ENCODE measurements around the gene UVRAG. TPM values are rescaled to one million over a fixed set of nuclear protein-coding genes. Genes with fewer than 3 reads are reported as not detected.
A peak's percentile ranks its signal among the peaks of the same experiment; 100 is the strongest.

The UVRAG gene
- total and polyA plus RNA-seq, 2 of the 13 experiments (the other 11 are each of a cell fraction or from before 2014, with no cell fraction given): 9.7 to 17.3 TPM

DNA sequence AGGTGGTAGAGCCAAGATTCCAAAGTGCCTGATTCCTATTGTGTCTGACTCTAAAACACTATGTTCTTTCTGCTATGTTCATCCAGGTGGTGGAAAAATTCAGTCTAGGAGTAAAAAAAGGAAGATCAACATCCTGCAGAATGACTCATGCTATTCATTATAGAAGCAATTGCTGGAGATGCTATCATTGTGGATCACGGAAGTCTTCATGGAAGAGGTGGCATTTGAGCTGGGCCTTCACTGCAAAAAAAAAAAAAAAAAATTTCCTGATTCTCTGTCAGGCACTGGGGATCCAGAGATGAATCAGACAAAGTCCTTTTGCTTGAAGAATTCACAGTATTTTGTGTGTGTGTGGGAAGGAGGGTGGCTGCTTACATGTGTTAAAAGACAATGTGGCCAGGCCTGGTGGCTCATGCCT, 1.4 kb upstream of the UVRAG start:
- peak; percentile 72 for DNase-seq (ENCODE audit: low spot score)
- in situ Hi-C loops (cut with HindIII; ENCODE audit: extremely low pct_ligation_motif_present, low pct_unique_long_range_greater_than_20kb): loop anchor here (5.0 kb wide), 1 partner anchor 54 kb away; no protein-coding TSS in a partner anchor
- no peak for FAIRE-seq
- TF ChIP-seq SMAD9 (CRISPR knock-in tag; IDR thresholded peaks at IDR 0.05) (no peak), GABPB1 (CRISPR knock-in tag; IDR thresholded peaks at IDR 0.05) (no peak), ZNF282 (IDR thresholded peaks at IDR 0.05; ENCODE audit: partially characterized antibody) (no peak), ZNF549 (CRISPR knock-in tag; IDR thresholded peaks at IDR 0.05) (no peak), SAP130 (CRISPR knock-in tag; IDR thresholded peaks at IDR 0.05; ENCODE audit: low read depth) (peak; percentile 59), NR1H2 (CRISPR knock-in tag; IDR thresholded peaks at IDR 0.05; ENCODE audit: borderline replicate concordance, low read depth) (no peak), ZNF33A (CRISPR knock-in tag; IDR thresholded peaks at IDR 0.05; ENCODE audit: borderline replicate concordance) (no peak), SOX5 (CRISPR knock-in tag; IDR thresholded peaks at IDR 0.05; ENCODE audit: borderline replicate concordance) (peak; percentile 42; the same call in 1 of the 2 replicates), ZFP36 (IDR thresholded peaks at IDR 0.05; ENCODE audit: borderline replicate concordance, low read depth, low read length, partially characterized antibody) (peak; percentile 98), FOXA3 (CRISPR knock-in tag; IDR thresholded peaks at IDR 0.05) (peak; percentile 14; the same call in 1 of the 2 replicates), FOSL2 (CRISPR knock-in tag; IDR thresholded peaks at IDR 0.05) (peak; percentile 67), LCORL (IDR thresholded peaks at IDR 0.05) (no peak), LCORL (CRISPR knock-in tag; IDR thresholded peaks at IDR 0.05) (no peak), SRSF9 (IDR thresholded peaks at IDR 0.05; ENCODE audit: borderline replicate concordance, insufficient read depth, low read depth, low read length, poor library complexity, severe bottlenecking) (no peak), ZNF274 (CRISPR knock-in tag; IDR thresholded peaks at IDR 0.05) (no peak), BRCA1 (CRISPR knock-in tag; IDR thresholded peaks at IDR 0.05) (no peak), RBM22 (optimal IDR thresholded peaks at IDR 0.05; ENCODE audit: low read length) (no peak), ZNF746 (CRISPR knock-in tag; IDR thresholded peaks at IDR 0.05) (no peak)
- TF ChIP-seq, protein P1, sequence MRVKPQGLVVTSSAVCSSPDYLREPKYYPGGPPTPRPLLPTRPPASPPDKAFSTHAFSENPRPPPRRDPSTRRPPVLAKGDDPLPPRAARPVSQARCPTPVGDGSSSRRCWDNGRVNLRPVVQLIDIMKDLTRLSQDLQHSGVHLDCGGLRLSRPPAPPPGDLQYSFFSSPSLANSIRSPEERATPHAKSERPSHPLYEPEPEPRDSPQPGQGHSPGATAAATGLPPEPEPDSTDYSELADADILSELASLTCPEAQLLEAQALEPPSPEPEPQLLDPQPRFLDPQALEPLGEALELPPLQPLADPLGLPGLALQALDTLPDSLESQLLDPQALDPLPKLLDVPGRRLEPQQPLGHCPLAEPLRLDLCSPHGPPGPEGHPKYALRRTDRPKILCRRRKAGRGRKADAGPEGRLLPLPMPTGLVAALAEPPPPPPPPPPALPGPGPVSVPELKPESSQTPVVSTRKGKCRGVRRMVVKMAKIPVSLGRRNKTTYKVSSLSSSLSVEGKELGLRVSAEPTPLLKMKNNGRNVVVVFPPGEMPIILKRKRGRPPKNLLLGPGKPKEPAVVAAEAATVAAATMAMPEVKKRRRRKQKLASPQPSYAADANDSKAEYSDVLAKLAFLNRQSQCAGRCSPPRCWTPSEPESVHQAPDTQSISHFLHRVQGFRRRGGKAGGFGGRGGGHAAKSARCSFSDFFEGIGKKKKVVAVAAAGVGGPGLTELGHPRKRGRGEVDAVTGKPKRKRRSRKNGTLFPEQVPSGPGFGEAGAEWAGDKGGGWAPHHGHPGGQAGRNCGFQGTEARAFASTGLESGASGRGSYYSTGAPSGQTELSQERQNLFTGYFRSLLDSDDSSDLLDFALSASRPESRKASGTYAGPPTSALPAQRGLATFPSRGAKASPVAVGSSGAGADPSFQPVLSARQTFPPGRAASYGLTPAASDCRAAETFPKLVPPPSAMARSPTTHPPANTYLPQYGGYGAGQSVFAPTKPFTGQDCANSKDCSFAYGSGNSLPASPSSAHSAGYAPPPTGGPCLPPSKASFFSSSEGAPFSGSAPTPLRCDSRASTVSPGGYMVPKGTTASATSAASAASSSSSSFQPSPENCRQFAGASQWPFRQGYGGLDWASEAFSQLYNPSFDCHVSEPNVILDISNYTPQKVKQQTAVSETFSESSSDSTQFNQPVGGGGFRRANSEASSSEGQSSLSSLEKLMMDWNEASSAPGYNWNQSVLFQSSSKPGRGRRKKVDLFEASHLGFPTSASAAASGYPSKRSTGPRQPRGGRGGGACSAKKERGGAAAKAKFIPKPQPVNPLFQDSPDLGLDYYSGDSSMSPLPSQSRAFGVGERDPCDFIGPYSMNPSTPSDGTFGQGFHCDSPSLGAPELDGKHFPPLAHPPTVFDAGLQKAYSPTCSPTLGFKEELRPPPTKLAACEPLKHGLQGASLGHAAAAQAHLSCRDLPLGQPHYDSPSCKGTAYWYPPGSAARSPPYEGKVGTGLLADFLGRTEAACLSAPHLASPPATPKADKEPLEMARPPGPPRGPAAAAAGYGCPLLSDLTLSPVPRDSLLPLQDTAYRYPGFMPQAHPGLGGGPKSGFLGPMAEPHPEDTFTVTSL (CRISPR knock-in tag; IDR thresholded peaks at IDR 0.05; ENCODE audit: borderline replicate concordance): no peak
- TF ChIP-seq, protein P2, sequence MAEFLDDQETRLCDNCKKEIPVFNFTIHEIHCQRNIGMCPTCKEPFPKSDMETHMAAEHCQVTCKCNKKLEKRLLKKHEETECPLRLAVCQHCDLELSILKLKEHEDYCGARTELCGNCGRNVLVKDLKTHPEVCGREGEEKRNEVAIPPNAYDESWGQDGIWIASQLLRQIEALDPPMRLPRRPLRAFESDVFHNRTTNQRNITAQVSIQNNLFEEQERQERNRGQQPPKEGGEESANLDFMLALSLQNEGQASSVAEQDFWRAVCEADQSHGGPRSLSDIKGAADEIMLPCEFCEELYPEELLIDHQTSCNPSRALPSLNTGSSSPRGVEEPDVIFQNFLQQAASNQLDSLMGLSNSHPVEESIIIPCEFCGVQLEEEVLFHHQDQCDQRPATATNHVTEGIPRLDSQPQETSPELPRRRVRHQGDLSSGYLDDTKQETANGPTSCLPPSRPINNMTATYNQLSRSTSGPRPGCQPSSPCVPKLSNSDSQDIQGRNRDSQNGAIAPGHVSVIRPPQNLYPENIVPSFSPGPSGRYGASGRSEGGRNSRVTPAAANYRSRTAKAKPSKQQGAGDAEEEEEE (CRISPR knock-in tag; IDR thresholded peaks at IDR 0.05; ENCODE audit: borderline replicate concordance): no peak

More for the DNA sequence above, 1.4 kb upstream of the UVRAG start:
- Histone ChIP-seq H3K9ac (ENCODE audit: insufficient read depth, low read depth, low read length) (peak overlapping the region; percentile 74), H2AFZ (ENCODE audit: low read length) (no peak overlapping the region), H3K9me3 (ENCODE audit: low read length) (no peaks in the 10 kb centered on the region), H4K20me1 (ENCODE audit: insufficient read depth, low read length) (no peaks in the 10 kb centered on the region), H3K4me2 (ENCODE audit: low read depth, low read length) (peak overlapping the region; percentile 100), H3K79me2 (ENCODE audit: insufficient read depth, low read length) (peaks cover 30% of the 10 kb centered on the region), H3K27ac (ENCODE audit: extremely low read length, insufficient read depth, low read length) (peak overlapping the region; percentile 83), H3K4me3 (replicated peaks in 1 of 3; ENCODE audit: insufficient read depth in 1 of 3, low read depth in 2 of 3, low read length in 3 of 3) (peak overlapping the region; percentile 82 to 92 (median 91); a peak in 5 of 6 replicates), H3K4me1 (ENCODE audit: insufficient read depth, low read length) (peaks cover 68% of the 10 kb centered on the region), H3K36me3 (replicated peaks in 1 of 2; ENCODE audit: control insufficient read depth in 1 of 2, insufficient read depth in 2 of 2, low read length in 2 of 2) (no peaks in the 10 kb centered on the region), H3K27me3 (ENCODE audit: control insufficient read depth in 1 of 2, insufficient read depth in 2 of 2, low read length in 2 of 2) (no peaks in the 10 kb centered on the region; a peak in 1 of 5 replicates)
- ATAC-seq: no peak
- ChIA-PET CTCF (ENCODE audit: low intra/inter-chr PET ratio, low total read pairs) (no interaction called here), POLR2A (interaction anchor here (1.0 to 3.7 kb wide), 8 partner anchors 10 to 76 kb away, joined by 3 to 23 read pairs (median 6); no protein-coding TSS in a partner anchor)
- BruUV-seq (replicated peaks): no TSS peak
- intact Hi-C loops (cut with micrococcal nuclease; ENCODE audit: unreplicated experiment): loop anchor here (10.0 kb wide), 1 partner anchor 971 kb away; the partner anchor contains the start of gene TSKU
- WGBS (ENCODE audit: low lambda C conversion rate): 17% methylated on average over 1 of the region's 1 CpG

Data from HepG2 (cell line).